HL-60 (cell line): Measurements from ENCODE around the gene CTIF.

Experiments used
- CTCF ChIP-seq: IDR thresholded peaks from one replicate; pipeline ENCODE4 v1.5.1; 2011; ENCODE audit warnings: low read length, control low read depth, inconsistent platforms; ENCODE audit not compliant: insufficient read depth
- POLR2AphosphoS5 ChIP-seq: IDR thresholded peaks from 2 replicates; pipeline ENCODE4 v1.6.1; 2012; ENCODE audit warnings: low read depth

DNA sequence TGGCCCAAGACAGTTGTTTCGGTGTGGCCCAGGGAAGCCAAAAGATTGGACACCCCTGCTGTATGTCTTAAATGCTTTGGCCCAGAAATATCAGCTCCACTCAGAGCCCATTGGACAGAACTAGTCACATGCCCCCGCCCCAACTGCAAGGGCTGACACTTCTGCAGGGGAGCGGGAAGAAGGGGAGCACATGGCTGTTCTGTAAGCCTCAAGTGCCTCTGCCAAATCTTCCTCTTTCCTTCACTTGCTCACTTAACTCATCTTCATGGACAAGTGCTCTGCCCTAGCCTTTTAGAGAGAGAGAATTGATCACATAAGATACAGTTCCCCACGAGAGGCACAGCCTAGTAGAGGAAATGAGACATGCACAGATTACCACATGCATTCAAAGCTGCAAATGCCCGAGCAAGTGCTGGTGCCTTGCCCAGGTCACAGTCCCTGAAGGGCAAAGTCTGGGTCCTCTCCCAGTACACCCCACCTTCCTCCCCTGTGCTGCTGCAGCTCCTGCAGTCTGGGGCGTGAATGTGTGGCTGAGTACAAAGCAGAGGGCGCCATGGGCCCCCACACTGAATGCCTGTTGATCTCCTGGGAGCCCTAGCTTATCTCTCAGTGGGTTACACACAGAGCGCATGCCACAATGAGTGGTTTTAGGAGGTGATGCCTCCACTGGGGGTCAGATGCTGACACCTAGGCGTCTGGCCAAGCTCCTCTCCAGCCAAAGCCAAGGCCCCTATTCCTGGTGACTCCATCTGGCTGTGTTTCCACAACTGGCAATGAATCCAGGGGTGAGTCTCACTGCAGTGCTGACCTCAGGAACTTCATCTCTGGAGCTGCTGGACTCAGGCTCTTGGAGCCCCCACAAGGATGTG lies 135.3 kb downstream of the CTIF start:
- no peak for TF ChIP-seq POLR2AphosphoS5
- TF ChIP-seq CTCF = no peak
